GM10266 (cell line): Measurements from ENCODE around the gene UTP14C.
"Not testable (repeated sequence)": the region's sequence is repeated elsewhere in the genome, so short reads cannot be mapped to it uniquely, and the experiment has no call there.

Experiments used
- DNase-seq: peaks from one replicate; pipeline ENCODE4 v3.0.0; 2012; ENCODE audit errors: extremely low spot score
- CTCF ChIP-seq: IDR thresholded peaks from 2 replicates; pipeline ENCODE4 v1.5.1; 2012; ENCODE audit warnings: mild to moderate bottlenecking, low read depth; ENCODE audit not compliant: control insufficient read depth, insufficient read depth; ENCODE audit errors: missing control alignments

UTP14C gene

GRCh38 chr13:52024481-52024880 lies at the start of gene UTP14C:
Gene UTP14C (plus strand): TSS chr13:52024691. CDS start chr13:52028805, 4,114 bp downstream.
- DNase-seq, result no peak
- TF ChIP-seq CTCF, result no peak

- no peak for TF ChIP-seq CTCF
- DNase-seq, result no peak
Observed at GRCh38 chr13:51976423-51976822, 48.1 kb upstream of the UTP14C start.

- no peak for TF ChIP-seq CTCF
Observed at GRCh38 chr13:51976890-51977289, 47.6 kb upstream of the UTP14C start.

GRCh38 chr13:51977625-51978024 lies 46.9 kb upstream of the UTP14C start:
- no peak for TF ChIP-seq CTCF
- DNase-seq, result no peak

More at GRCh38 chr13:51976890-51977289, 47.6 kb upstream of the UTP14C start:
- no peak for DNase-seq

GRCh38 chr13:51978796-51979556 lies 45.5 kb upstream of the UTP14C start:
- DNase-seq, result no peak
- TF ChIP-seq CTCF, result no peak

GRCh38 chr13:51980908-51981307 lies 43.6 kb upstream of the UTP14C start:
- no peak for DNase-seq
- TF ChIP-seq CTCF, result no peak

GRCh38 chr13:51981355-51981754 lies 43.1 kb upstream of the UTP14C start:
- no peak for TF ChIP-seq CTCF
- no peak for DNase-seq

- not testable (repeated sequence) for DNase-seq
Observed at GRCh38 chr13:51983292-51983691, 41.2 kb upstream of the UTP14C start.

- not testable (repeated sequence) for DNase-seq
Observed at GRCh38 chr13:51984904-51985303, 39.6 kb upstream of the UTP14C start.
